ENCODE data around the gene ABLIM1.

DNA sequence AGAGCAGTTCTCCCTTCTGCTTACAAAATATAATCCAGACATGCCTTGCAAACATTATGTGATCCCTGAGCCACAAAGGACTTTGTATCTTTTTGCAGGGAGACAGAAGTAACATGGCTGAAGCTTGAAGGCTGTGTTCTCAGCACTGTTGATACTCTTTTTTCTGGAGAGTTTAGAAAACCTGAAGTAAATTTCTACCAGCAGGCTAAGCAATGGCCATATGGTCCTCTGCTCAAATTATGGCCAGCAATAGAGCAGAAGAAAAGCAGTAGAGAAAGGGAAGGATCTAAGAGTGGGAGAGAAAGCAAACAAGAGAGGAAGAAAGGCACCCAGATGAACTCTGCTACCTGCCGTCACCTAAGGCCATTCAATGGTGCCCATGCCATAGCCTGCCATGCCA lies 98.4 kb downstream of the ABLIM1 start:
- TF ChIP-seq, protein P1, sequence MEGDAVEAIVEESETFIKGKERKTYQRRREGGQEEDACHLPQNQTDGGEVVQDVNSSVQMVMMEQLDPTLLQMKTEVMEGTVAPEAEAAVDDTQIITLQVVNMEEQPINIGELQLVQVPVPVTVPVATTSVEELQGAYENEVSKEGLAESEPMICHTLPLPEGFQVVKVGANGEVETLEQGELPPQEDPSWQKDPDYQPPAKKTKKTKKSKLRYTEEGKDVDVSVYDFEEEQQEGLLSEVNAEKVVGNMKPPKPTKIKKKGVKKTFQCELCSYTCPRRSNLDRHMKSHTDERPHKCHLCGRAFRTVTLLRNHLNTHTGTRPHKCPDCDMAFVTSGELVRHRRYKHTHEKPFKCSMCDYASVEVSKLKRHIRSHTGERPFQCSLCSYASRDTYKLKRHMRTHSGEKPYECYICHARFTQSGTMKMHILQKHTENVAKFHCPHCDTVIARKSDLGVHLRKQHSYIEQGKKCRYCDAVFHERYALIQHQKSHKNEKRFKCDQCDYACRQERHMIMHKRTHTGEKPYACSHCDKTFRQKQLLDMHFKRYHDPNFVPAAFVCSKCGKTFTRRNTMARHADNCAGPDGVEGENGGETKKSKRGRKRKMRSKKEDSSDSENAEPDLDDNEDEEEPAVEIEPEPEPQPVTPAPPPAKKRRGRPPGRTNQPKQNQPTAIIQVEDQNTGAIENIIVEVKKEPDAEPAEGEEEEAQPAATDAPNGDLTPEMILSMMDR (IDR thresholded peaks at IDR 0.05): no peak
- TF ChIP-seq EP300 (IDR thresholded peaks at IDR 0.05; ENCODE audit: low read depth): no peak
- TF ChIP-seq POLR2A (IDR thresholded peaks at IDR 0.05): no peak

Measured in transverse colon (tissue), 3 donors.